GM12875 (cell line): ENCODE measurements around the gene DLGAP4.

ENCODE experiments used
- H3K4me3 ChIP-seq: one replicate; pipeline ENCODE4 v1.5.1; 2011; ENCODE audit warnings: low read depth, low read length, control low read depth
- CTCF ChIP-seq: IDR thresholded peaks from 2 replicates; pipeline ENCODE4 v1.5.1; 2011; ENCODE audit warnings: low read depth, mild to moderate bottlenecking, control low read depth, inconsistent platforms, low read length, moderate library complexity, borderline replicate concordance; ENCODE audit not compliant: insufficient read depth

The DLGAP4 gene

GRCh38 chr20:36305602-36306551 is at the start of gene DLGAP4:
TSS of gene DLGAP4 (plus strand) at chr20:36306339. CDS start at chr20:36431718, 125,379 bp downstream.
- no peak within 1 kb of the TSS for H3K4me3 ChIP-seq
- TF ChIP-seq CTCF, result no peak

- H3K4me3 ChIP-seq, result no peak overlapping the region
- no peak for TF ChIP-seq CTCF
These were observed 46.7 kb upstream of the DLGAP4 start for GRCh38 chr20:36259177-36260061.

GRCh38 chr20:36260316-36260715 is 45.8 kb upstream of the DLGAP4 start:
- TF ChIP-seq CTCF, result no peak
- no peak overlapping the region for H3K4me3 ChIP-seq

- no peak for TF ChIP-seq CTCF
- no peak overlapping the region for H3K4me3 ChIP-seq
These were observed 44.6 kb upstream of the DLGAP4 start for GRCh38 chr20:36261389-36262105.

GRCh38 chr20:36262440-36262839 is 43.7 kb upstream of the DLGAP4 start:
- no peak overlapping the region for H3K4me3 ChIP-seq
- TF ChIP-seq CTCF, result no peak

GRCh38 chr20:36264426-36265246 is 41.5 kb upstream of the DLGAP4 start:
- no peak for TF ChIP-seq CTCF

More at GRCh38 chr20:36264426-36265246, 41.5 kb upstream of the DLGAP4 start:
- H3K4me3 ChIP-seq, result no peak overlapping the region
